ENCODE results near the gene LCLAT1.
"Not testable (repeated sequence)": the region's sequence is repeated elsewhere in the genome, so short reads cannot be mapped to it uniquely, and the experiment has no call there.

The LCLAT1 gene

DNA sequence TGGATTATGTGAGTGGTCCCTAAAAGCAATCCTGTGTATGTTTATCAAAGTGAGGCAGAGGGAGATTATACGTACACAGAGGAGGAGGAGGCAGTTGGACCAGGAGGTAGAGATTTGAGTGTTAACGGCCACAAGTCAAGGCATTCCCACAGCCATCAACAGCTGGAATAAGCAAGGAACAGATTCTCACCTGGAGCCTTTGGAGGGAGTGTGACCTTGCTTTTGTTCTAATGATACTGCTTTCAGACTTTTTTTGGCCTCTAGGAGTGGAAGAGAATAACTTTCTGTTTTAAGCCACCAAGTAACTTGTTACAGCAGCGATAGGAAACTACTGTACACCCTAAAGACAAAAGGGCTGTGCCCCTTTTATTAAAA, 18.1 kb downstream of the LCLAT1 start:
- DNase-seq = no peak
- Histone ChIP-seq H3K4me3 (ENCODE audit: low read depth, low read length) (no peak overlapping the region), H3K27me3 (replicated peaks) (no peaks in the 10 kb centered on the region), H3K36me3 (replicated peaks) (no peaks in the 10 kb centered on the region), H3K27ac (no peak overlapping the region)
- in situ Hi-C loops (cut with HindIII; ENCODE audit: low pct_ligation_motif_present, low sequenced_read_pairs) = no loop called here
- TF ChIP-seq, protein P1, sequence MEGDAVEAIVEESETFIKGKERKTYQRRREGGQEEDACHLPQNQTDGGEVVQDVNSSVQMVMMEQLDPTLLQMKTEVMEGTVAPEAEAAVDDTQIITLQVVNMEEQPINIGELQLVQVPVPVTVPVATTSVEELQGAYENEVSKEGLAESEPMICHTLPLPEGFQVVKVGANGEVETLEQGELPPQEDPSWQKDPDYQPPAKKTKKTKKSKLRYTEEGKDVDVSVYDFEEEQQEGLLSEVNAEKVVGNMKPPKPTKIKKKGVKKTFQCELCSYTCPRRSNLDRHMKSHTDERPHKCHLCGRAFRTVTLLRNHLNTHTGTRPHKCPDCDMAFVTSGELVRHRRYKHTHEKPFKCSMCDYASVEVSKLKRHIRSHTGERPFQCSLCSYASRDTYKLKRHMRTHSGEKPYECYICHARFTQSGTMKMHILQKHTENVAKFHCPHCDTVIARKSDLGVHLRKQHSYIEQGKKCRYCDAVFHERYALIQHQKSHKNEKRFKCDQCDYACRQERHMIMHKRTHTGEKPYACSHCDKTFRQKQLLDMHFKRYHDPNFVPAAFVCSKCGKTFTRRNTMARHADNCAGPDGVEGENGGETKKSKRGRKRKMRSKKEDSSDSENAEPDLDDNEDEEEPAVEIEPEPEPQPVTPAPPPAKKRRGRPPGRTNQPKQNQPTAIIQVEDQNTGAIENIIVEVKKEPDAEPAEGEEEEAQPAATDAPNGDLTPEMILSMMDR (IDR thresholded peaks at IDR 0.05; ENCODE audit: low read depth, low read length, missing control alignments) = no peak

DNA sequence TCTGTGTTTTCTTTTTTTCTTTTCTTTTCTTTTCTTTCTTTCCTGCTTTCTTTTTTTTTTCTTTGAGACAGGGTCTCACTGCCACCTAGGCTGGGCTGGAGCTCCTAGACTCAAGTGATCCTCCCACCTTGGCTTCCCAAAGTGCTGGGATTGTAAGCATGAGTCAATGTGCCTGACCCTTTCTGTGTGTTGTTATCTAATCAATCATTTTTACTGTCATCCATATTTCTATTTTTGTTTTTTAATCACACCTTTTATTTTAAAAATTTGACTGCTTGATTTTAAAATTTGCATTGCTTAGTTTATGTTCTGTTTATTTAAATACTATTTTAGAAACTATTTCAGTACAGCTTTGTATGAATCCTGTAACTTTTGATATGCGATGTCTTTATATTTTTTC, 19.2 kb downstream of the LCLAT1 start:
- in situ Hi-C loops (cut with HindIII; ENCODE audit: low pct_ligation_motif_present, low sequenced_read_pairs) = no loop called here
- Histone ChIP-seq H3K27me3 (replicated peaks) (no peaks in the 10 kb centered on the region), H3K27ac (no peak overlapping the region), H3K4me3 (ENCODE audit: low read depth, low read length) (no peak overlapping the region), H3K36me3 (replicated peaks) (no peaks in the 10 kb centered on the region)
- TF ChIP-seq, protein P1 (IDR thresholded peaks at IDR 0.05; ENCODE audit: low read depth, low read length, missing control alignments) = no peak
- no peak for DNase-seq

DNA sequence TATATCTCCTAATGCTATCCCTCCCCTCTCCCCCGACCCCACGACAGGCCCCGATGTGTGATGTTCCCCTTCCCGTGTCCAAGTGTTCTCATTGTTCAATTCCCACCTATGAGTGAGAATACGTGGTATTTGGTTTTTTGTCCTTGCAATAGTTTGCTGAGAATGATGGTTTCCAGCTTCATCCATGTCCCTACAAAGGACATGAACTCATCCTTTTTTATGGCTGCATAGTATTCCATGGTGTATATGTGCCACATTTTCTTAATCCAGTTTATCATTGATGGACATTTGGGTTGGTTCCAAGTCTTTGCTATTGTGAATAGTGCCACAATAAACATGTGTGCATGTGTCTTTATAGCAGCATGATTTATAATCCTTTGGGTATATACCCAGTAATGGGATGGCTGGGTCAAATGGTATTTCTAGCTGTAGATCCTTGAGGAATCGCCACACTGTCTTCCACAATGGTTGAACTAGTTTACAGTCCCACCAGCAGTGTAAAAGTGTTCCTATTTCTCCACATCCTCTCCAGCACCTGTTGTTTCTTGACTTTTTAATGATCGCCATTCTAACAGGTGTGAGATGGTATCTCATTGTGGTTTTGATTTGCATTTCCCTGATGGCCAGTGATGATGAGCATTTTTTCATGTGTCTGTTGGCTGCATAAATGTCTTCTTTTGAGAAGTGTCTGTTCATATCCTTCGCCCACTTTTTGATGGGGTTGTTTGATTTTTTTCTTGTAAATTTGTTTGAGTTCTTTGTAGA, 20.2 kb downstream of the LCLAT1 start:
- in situ Hi-C loops (cut with HindIII; ENCODE audit: low pct_ligation_motif_present, low sequenced_read_pairs); H3K4me3 ChIP-seq (ENCODE audit: low read depth, low read length); H3K27ac ChIP-seq; H3K36me3 ChIP-seq (replicated peaks); DNase-seq; H3K27me3 ChIP-seq (replicated peaks): not testable (repeated sequence)

DNA sequence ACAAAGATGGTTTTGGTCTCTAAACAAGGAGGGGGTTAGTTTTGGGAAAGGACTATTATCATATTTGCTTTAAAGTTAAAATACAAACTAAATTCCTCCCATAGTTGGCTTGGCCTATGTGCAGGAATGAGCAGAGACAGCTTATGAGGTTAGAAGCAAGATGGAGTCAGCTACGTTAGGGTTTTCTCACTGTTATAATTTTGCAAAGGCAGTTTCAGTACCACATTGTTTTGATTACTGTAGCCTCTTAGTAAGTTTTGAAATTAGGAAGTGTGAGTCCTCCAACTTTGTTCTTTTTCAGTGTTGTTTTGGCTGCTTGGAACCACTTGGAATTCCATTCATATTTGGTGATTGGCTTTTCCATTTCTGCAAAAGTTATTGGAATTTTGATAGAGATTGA, 23.4 kb downstream of the LCLAT1 start:
- no peaks in the 10 kb centered on the region for H3K27me3 ChIP-seq (replicated peaks)
- no peak overlapping the region for H3K27ac ChIP-seq
- no peak overlapping the region for H3K4me3 ChIP-seq (ENCODE audit: low read depth, low read length)
- TF ChIP-seq, protein P1 (IDR thresholded peaks at IDR 0.05; ENCODE audit: low read depth, low read length, missing control alignments) = no peak
- no peak for DNase-seq
- in situ Hi-C loops (cut with HindIII; ENCODE audit: low pct_ligation_motif_present, low sequenced_read_pairs) = no loop called here
- no peaks in the 10 kb centered on the region for H3K36me3 ChIP-seq (replicated peaks)

DNA sequence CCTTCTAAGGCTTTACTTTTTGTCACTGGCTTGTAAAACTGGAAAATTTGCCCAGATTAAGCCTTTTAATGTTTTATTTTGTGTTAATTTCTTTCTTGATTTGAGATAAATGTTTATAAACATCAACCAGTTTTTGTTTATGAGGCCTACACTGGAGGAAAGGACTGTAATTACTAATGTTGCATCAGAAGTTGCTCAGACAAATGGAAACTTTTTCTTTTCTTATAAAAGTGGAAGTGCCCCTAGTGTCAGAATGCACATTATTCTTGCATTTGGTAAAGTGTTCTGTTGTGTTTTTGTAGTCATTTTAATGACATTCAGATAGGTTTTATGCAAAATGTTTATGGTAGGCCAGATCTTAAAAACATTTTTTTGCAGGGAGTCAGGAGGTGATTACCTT, 25.3 kb downstream of the LCLAT1 start:
- no peak for DNase-seq
- TF ChIP-seq, protein P1 (IDR thresholded peaks at IDR 0.05; ENCODE audit: low read depth, low read length, missing control alignments) = no peak
- H3K27me3 ChIP-seq (replicated peaks) = no peaks in the 10 kb centered on the region
- in situ Hi-C loops (cut with HindIII; ENCODE audit: low pct_ligation_motif_present, low sequenced_read_pairs) = no loop called here
- H3K4me3 ChIP-seq (ENCODE audit: low read depth, low read length) = no peak overlapping the region
- no peaks in the 10 kb centered on the region for H3K36me3 ChIP-seq (replicated peaks)
- H3K27ac ChIP-seq = no peak overlapping the region

DNA sequence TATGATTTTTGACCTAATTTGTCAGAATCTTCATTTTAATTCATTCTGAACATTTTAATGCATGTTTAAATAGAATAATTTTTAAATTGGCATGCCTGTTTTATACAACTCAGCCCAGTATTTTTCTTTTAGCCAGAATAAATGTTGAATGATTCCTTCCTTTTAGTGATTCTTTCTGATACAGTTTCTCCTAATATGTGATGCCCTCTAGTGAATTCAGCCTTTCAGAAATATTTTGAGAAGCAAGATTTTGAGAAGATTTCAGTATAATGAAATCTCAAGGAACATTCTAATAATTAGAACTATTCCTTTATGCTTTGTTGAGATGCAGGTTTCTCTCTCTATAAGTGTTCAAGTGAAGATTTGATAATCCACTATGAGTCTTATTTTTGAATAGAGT, 28.5 kb downstream of the LCLAT1 start:
- H3K27ac ChIP-seq = no peak overlapping the region
- H3K4me3 ChIP-seq (ENCODE audit: low read depth, low read length) = no peak overlapping the region
- H3K36me3 ChIP-seq (replicated peaks) = no peaks in the 10 kb centered on the region
- DNase-seq = no peak
- TF ChIP-seq, protein P1 (IDR thresholded peaks at IDR 0.05; ENCODE audit: low read depth, low read length, missing control alignments) = no peak
- no peaks in the 10 kb centered on the region for H3K27me3 ChIP-seq (replicated peaks)
- in situ Hi-C loops (cut with HindIII; ENCODE audit: low pct_ligation_motif_present, low sequenced_read_pairs) = no loop called here
